Germinal center (tissue), 1 donor: ENCODE data around the gene IQCE.

Source experiments
- DNase-seq: peaks from one replicate; pipeline ENCODE4 v3.0.0; 2012; ENCODE audit warnings: mixed read lengths, low spot score

IQCE gene

DNA sequence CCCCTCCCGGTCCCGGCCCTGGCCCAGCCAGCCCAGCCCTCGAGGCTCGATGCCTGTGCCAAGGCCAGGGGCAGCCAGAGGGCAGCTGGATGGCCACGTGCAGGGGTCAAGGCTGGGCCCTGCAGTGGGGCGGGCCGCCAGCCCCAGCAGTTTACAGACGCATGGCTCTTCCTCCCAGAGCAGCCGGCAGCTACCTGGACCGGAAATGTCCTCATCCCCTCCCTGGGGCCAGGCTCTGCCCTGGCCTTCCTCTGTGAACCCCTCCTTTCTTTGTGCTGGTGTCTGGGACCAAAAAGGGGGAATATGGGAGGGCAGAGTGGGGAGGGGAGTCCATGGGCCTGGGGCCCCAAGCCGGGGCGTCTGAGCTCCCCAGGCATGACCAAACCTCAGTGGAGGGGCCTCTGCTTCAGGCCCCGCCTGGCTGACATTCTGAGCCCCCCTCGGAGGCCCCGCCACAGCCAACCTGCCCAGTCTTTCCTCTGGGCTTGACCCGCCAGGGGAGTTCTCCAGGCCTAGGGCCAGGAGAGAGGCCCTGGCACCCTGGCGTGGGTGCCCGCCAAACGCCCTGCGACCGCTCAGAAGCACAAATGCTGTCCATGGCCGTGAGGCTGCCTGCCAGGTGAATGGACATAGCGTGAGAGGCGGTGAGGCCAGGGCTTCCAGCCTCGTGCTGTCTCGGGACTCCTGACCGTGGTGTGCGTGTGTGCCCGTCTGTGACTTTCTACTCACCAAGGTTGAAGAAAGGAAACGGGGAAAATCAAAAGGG, 104.5 kb downstream of the IQCE start:
- DNase-seq = no peak

DNA sequence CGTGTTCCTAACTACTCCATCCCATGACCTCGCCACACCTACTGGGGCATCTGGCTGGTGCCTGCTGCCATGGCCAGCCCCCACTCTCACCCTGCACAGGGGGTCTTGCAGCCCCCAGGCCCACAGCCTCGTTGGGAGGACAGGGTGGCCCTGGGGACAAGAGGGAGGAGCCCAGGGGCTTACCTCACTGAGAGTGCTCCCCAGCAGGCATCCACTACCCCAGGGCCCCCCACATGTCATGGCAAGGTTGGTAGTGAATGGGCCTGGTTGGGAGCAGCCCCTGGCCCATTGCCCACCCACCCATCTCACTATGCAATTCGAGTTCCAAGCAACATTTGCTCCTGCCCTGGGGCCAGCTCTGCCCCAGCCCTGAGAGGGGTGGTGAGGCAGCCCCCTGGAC, 105.2 kb downstream of the IQCE start:
- no peak for DNase-seq
